Measurements from ENCODE around the gene RPS16.

GRCh38 chr19:39432677-39433025, 3.1 kb downstream of the RPS16 start:
- no peak for TF ChIP-seq CTCF (IDR thresholded peaks at IDR 0.05)
- no peak for TF ChIP-seq POLR2A (IDR thresholded peaks at IDR 0.05)

Data from right lobe of liver (tissue), 4 donors.